GM19193 (cell line): ENCODE measurements around the gene WNK4.

ENCODE experiments used
- POLR2A ChIP-seq: IDR thresholded peaks from 4 replicates; pipeline ENCODE4 v1.6.1; 2011; ENCODE audit not compliant: insufficient read depth, insufficient read length; ENCODE audit errors: extremely low read depth

WNK4 gene

GRCh38 chr17:42844271-42844670 is 63.9 kb downstream of the WNK4 start, which contains the start of gene AOC2:
TSS of gene AOC2 (plus strand) at chr17:42844580. CDS start at chr17:42844627, 47 bp downstream.
- TF ChIP-seq POLR2A, result no peak

DNA sequence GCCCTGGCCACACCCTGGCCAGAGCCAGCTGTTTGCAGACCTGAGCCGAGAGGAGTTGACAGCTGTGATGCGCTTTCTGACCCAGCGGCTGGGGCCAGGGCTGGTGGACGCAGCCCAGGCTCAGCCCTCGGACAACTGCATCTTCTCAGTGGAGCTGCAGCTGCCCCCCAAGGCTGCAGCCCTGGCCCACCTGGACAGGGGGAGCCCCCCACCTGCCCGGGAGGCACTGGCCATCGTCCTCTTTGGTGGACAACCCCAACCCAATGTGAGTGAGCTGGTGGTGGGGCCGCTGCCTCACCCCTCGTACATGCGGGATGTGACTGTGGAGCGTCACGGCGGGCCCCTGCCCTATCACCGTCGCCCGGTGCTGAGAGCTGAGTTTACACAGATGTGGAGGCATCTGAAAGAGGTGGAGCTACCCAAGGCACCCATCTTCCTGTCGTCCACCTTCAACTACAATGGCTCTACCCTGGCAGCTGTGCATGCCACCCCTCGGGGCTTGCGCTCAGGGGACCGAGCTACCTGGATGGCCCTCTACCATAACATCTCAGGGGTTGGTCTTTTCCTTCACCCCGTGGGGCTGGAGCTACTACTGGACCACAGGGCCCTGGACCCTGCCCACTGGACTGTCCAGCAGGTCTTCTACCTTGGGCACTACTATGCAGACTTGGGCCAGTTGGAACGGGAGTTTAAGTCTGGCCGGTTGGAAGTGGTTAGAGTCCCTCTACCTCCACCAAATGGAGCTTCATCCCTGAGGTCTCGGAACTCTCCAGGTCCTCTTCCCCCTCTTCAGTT is 64.5 kb downstream of the WNK4 start:
- TF ChIP-seq POLR2A, result no peak

- TF ChIP-seq POLR2A, result no peak
Observed at GRCh38 chr17:42845556-42845917, 65.1 kb downstream of the WNK4 start.

DNA sequence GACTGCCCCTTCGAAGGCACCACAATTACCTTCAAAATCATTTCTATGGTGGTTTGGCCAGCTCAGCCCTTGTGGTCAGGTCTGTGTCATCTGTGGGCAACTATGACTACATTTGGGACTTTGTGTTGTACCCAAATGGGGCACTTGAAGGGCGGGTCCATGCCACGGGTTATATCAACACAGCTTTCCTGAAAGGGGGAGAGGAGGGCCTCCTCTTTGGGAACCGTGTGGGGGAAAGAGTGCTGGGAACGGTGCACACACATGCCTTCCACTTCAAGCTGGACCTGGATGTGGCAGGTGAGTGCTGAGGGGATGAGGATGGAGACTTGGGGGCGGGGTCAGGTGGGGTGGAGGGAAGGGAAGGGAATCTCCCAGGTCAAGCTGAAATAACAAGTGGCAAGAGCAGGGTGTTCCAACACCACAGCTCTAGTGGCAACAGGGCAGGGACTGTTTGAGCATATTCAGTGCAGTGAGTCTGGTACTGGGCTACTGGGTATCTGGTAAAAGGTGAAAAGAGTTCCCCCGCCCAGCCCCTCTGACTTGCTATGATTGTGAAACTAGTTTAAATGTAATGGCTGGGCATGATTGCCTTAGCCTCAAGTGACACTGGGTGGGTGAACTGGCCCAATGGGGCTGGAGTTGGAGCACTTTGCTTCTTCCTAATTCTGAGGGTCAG is 65.6 kb downstream of the WNK4 start:
- TF ChIP-seq POLR2A, result no peak
